ENCODE data around the gene COL4A3. TPM values are rescaled to one million over a fixed set of nuclear protein-coding genes. Genes with fewer than 3 reads are reported as not detected.

The COL4A3 gene
- polyA plus RNA-seq, 2 of the 4 experiments (the other 2 are of a cell fraction) = 1.8 to 6.8 TPM

- ATAC-seq = no peak
- no peak for DNase-seq (ENCODE audit: low read depth in 1 of 2, low spot score in 1 of 2)
- H3K4me3 ChIP-seq = no peak overlapping the region
- H3K4me2 ChIP-seq = no peak overlapping the region
- FAIRE-seq = no peak
- POLR2A ChIA-PET = no interaction called here
- H3K27ac ChIP-seq = no peak overlapping the region
- CTCF ChIA-PET = interaction anchor here (0.6 kb wide), 1 partner anchor 79 kb away, joined by 4 read pairs; no protein-coding TSS in a partner anchor
- H3K4me1 ChIP-seq = peaks cover 12% of the 10 kb centered on the region
- TF ChIP-seq CEBPB (IDR thresholded peaks at IDR 0.05) = no peak
- no peak for TF ChIP-seq JUNB (IDR thresholded peaks at IDR 0.05)
- no peak for TF ChIP-seq TP53 (CRISPR knock-in tag; IDR thresholded peaks at IDR 0.05)
- TF ChIP-seq MAFK (IDR thresholded peaks at IDR 0.05; ENCODE audit: partially characterized antibody) = no peak
- TF ChIP-seq FOSB (CRISPR knock-in tag; IDR thresholded peaks at IDR 0.05) = no peak
- no peak for TF ChIP-seq MAX (IDR thresholded peaks at IDR 0.05)
- no peak for TF ChIP-seq REST (IDR thresholded peaks at IDR 0.05)
- no peak for TF ChIP-seq NPAS2 (CRISPR knock-in tag; IDR thresholded peaks at IDR 0.05; ENCODE audit: borderline replicate concordance)
- TF ChIP-seq RFX5 (IDR thresholded peaks at IDR 0.05) = no peak
- no peak for TF ChIP-seq PHF8 (IDR thresholded peaks at IDR 0.05; ENCODE audit: borderline replicate concordance, low read depth)
- WGBS (ENCODE audit: missing lambda C conversion rate) = 93% methylated on average over 5 of the region's 5 CpGs
- H3K9me3 ChIP-seq = peaks cover 3% of the 10 kb centered on the region; the same call in 1 of the 3 replicates
Observed at GRCh38 chr2:227322530-227323205, 158.2 kb downstream of the COL4A3 start.

GRCh38 chr2:227323818-227324217 is 159.4 kb downstream of the COL4A3 start:
- CTCF ChIA-PET = interaction anchor here (1.7 kb wide), 1 partner anchor 443 kb away, joined by 5 read pairs; no protein-coding TSS in a partner anchor
- H3K4me3 ChIP-seq = no peak overlapping the region; the same call in 2 of the 3 replicates

More at GRCh38 chr2:227323818-227324217, 159.4 kb downstream of the COL4A3 start:
- ATAC-seq (no peak), DNase-seq (ENCODE audit: low read depth in 1 of 2, low spot score in 1 of 2) (no peak), FAIRE-seq (no peak)
- 92% methylated on average over 4 of the region's 4 CpGs for WGBS (ENCODE audit: missing lambda C conversion rate)
- no peak for TF ChIP-seq HOXA7 (CRISPR knock-in tag; IDR thresholded peaks at IDR 0.05)
- no peak for TF ChIP-seq POLR2A (IDR thresholded peaks at IDR 0.05; ENCODE audit: low read length)
- TF ChIP-seq POLR2AphosphoS2 (conservative IDR thresholded peaks at IDR 0.05; ENCODE audit: low read length) = no peak
- TF ChIP-seq ZFP36 (IDR thresholded peaks at IDR 0.05; ENCODE audit: borderline replicate concordance, partially characterized antibody) = no peak
- TF ChIP-seq ATOH8 (CRISPR knock-in tag; IDR thresholded peaks at IDR 0.05; ENCODE audit: low read depth) = no peak
- TF ChIP-seq HOXB13 (CRISPR knock-in tag; IDR thresholded peaks at IDR 0.05; ENCODE audit: low read depth) = no peak
- no peak for TF ChIP-seq BCL3 (IDR thresholded peaks at IDR 0.05)
- TF ChIP-seq CTCF (IDR thresholded peaks at IDR 0.05) = no peak
- TF ChIP-seq EP300 (IDR thresholded peaks at IDR 0.05) = no peak
- TF ChIP-seq EHMT2 (IDR thresholded peaks at IDR 0.05; ENCODE audit: low read depth) = no peak
- TF ChIP-seq ZC3H11A (IDR thresholded peaks at IDR 0.05) = no peak
- TF ChIP-seq NPAS2 (CRISPR knock-in tag; IDR thresholded peaks at IDR 0.05; ENCODE audit: borderline replicate concordance) = no peak
- H3K4me1 ChIP-seq = peaks cover 23% of the 10 kb centered on the region
- H3K9me3 ChIP-seq = peaks cover 3% of the 10 kb centered on the region; the same call in 1 of the 3 replicates
- H3K4me2 ChIP-seq = peak overlapping the region; percentile 75
- peak overlapping the region in 1 of 2 experiments; percentile 97; a peak in 3 of 6 replicates for H3K27ac ChIP-seq
- POLR2A ChIA-PET = no interaction called here
